Measurements from ENCODE around the gene MRPL24. TPM values are rescaled to one million over a fixed set of nuclear protein-coding genes. Genes with fewer than 3 reads are reported as not detected.

Gene MRPL24
- total and polyA plus RNA-seq, 9 of the 15 experiments (the other 6 are each of a cell fraction or from before 2014, with no cell fraction given) = 74.3 to 267 (median 113) TPM

DNA sequence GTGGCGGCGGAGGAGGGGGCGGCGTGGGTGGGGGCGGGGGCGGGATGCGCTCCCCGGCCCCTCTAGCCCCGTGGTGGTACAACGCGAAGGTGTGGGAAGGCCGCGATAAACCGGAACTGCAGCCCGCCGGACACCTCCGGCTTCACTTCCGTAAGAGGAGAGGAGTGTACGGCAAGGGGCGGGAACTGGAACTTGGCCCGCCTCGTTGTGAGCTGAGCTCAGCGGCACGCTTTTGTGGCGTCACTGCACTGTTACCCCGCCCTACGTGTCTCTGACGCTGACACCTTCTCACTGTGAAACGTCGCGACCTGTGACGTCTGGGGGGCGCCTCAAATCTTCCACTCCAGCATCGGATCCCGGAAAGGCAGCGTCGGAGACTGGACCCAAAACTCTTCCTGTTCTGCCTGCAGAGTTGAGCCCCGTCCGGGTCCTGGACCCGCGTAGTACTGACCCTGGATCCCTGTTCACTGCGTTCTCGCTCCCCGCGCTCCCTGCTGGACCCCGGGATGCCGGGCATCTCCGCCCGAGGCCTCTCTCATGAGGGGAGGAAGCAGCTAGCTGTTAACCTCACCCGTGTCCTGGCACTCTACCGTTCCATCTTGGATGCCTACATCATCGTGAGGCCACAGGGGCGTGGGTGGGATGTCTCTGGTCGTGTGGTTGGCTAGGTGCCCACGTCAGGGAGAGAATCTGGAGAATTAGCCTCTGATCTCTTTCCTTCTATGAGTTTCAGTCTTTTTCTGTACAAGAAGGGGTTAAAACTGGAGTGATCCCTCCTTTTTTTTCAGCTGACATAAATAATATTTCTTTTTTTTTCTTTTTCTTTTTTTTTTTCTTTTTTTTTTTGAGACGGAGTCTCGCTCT, 12.1 kb downstream of the MRPL24 start, which contains the start of gene ISG20L2 (continued):
- TF ChIP-seq, protein P1, sequence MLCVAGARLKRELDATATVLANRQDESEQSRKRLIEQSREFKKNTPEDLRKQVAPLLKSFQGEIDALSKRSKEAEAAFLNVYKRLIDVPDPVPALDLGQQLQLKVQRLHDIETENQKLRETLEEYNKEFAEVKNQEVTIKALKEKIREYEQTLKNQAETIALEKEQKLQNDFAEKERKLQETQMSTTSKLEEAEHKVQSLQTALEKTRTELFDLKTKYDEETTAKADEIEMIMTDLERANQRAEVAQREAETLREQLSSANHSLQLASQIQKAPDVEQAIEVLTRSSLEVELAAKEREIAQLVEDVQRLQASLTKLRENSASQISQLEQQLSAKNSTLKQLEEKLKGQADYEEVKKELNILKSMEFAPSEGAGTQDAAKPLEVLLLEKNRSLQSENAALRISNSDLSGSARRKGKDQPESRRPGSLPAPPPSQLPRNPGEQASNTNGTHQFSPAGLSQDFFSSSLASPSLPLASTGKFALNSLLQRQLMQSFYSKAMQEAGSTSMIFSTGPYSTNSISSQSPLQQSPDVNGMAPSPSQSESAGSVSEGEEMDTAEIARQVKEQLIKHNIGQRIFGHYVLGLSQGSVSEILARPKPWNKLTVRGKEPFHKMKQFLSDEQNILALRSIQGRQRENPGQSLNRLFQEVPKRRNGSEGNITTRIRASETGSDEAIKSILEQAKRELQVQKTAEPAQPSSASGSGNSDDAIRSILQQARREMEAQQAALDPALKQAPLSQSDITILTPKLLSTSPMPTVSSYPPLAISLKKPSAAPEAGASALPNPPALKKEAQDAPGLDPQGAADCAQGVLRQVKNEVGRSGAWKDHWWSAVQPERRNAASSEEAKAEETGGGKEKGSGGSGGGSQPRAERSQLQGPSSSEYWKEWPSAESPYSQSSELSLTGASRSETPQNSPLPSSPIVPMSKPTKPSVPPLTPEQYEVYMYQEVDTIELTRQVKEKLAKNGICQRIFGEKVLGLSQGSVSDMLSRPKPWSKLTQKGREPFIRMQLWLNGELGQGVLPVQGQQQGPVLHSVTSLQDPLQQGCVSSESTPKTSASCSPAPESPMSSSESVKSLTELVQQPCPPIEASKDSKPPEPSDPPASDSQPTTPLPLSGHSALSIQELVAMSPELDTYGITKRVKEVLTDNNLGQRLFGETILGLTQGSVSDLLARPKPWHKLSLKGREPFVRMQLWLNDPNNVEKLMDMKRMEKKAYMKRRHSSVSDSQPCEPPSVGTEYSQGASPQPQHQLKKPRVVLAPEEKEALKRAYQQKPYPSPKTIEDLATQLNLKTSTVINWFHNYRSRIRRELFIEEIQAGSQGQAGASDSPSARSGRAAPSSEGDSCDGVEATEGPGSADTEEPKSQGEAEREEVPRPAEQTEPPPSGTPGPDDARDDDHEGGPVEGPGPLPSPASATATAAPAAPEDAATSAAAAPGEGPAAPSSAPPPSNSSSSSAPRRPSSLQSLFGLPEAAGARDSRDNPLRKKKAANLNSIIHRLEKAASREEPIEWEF (CRISPR knock-in tag; IDR thresholded peaks at IDR 0.05) = no peak
- peak; percentile 11 to 27; a peak in 1 of 4 replicates for TF ChIP-seq SIX5 (IDR thresholded peaks at IDR 0.05; ENCODE audit: borderline replicate concordance in 1 of 2, insufficient read depth in 1 of 2, low read depth in 1 of 2, low read length in 2 of 2)
- peak in 1 of 2 experiments; percentile 98; a peak in 2 of 4 replicates for TF ChIP-seq TBL1XR1 (IDR thresholded peaks at IDR 0.05; ENCODE audit: low read length in 2 of 2)
- TF ChIP-seq GABPB1 (CRISPR knock-in tag; IDR thresholded peaks at IDR 0.05) = peak; percentile 90
- TF ChIP-seq DACH1 (IDR thresholded peaks at IDR 0.05; ENCODE audit: partially characterized antibody) = no peak
- no peak for TF ChIP-seq NR4A1 (CRISPR knock-in tag; IDR thresholded peaks at IDR 0.05)
- no peak for TF ChIP-seq NR4A1 (tag; IDR thresholded peaks at IDR 0.05)
- TF ChIP-seq, protein P2, sequence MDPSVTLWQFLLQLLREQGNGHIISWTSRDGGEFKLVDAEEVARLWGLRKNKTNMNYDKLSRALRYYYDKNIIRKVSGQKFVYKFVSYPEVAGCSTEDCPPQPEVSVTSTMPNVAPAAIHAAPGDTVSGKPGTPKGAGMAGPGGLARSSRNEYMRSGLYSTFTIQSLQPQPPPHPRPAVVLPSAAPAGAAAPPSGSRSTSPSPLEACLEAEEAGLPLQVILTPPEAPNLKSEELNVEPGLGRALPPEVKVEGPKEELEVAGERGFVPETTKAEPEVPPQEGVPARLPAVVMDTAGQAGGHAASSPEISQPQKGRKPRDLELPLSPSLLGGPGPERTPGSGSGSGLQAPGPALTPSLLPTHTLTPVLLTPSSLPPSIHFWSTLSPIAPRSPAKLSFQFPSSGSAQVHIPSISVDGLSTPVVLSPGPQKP (CRISPR knock-in tag; IDR thresholded peaks at IDR 0.05) = no peak
- TF ChIP-seq, protein P3, sequence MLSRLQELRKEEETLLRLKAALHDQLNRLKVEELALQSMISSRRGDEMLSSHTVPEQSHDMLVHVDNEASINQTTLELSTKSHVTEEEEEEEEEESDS (CRISPR knock-in tag; IDR thresholded peaks at IDR 0.05) = no peak
